Hepatic stellate cell (primary cell): ENCODE measurements around the gene RNF149.
"Not testable (repeated sequence)": the region's sequence is repeated elsewhere in the genome, so short reads cannot be mapped to it uniquely, and the experiment has no call there.

Source experiments
- DNase-seq: peaks from one replicate; pipeline ENCODE4 v3.0.0; 2011; ENCODE audit warnings: low spot score

Gene RNF149, protein sequence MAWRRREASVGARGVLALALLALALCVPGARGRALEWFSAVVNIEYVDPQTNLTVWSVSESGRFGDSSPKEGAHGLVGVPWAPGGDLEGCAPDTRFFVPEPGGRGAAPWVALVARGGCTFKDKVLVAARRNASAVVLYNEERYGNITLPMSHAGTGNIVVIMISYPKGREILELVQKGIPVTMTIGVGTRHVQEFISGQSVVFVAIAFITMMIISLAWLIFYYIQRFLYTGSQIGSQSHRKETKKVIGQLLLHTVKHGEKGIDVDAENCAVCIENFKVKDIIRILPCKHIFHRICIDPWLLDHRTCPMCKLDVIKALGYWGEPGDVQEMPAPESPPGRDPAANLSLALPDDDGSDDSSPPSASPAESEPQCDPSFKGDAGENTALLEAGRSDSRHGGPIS

DNA sequence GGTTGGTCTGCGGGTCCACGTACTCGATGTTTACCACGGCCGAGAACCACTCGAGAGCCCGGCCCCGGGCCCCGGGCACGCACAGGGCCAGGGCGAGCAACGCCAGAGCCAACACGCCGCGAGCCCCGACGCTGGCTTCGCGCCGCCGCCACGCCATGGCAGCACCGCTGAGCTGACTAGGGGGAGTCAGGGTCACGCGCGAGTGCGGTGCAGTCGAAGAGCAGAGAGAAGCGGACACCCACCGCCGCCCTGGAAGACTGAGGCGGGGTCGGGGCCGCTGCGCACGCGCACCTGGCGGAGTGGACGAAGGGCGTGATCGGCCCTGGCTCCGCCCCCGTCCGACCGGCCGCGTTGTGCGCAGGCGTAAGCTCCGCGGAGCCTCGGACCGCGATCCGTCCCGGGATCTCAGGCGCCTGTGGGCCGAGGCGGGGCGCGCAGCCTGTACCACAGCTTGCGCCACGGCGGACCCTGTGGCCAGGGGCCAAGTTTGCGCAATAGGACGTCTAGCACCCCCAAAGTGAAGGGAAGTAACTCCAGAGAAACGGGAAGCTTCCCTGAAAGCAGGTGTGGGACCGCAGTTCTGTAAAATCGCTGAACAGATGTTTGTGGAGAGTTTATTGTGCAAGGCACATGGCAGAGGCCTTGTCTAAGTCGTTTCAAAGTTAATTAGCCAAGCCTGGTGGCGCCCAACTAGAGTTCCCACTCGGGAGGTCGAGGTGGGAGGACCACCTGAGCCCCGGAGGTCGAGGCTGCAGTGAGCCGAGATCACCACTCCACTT lies at the start of gene RNF149:
Gene RNF149, minus strand, starts transcription at position 270 of the 779 bp plus-strand sequence. Its CDS starts 113 bp downstream, at position 157.
- DNase-seq = peak; percentile 99

DNA sequence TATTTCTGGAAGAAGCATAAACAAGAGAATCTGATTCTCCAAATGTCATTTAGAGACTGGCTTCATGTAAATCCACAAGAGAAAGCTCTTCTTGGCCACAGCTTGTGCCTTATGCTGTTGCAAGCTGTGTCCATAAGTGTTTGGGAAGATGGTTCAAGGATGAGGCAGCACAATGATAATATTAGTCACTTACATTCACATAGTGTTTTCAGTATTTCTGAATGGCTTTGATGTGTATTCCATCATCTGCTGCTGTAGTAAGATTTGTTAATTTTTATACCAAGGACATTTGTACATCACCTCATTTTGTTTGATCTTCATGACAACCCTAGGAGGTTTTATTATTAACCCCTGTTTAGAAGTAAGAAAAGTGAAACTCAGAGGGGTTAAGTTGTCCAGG lies 48.9 kb upstream of the RNF149 start:
- DNase-seq = peak; percentile 22

DNA sequence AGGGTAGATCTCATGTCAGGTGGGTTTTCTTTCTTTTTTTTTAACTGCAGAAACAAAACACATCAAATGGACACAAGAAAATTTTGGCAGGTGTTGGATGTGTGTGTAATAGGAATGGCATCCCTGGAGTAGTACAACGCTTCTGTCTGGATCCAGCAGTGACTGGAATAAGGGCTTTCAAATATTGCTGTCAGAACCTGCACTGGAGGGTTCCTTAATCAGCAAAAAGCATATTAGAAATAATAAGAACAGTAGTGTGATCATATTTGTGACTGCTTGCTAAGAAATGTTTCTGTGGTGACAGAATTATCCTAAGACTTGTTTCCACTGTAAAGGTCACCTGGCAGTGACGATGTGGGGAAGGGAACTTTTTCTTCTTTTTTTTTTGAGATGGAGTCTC lies 48.0 kb upstream of the RNF149 start:
- DNase-seq = no peak

DNA sequence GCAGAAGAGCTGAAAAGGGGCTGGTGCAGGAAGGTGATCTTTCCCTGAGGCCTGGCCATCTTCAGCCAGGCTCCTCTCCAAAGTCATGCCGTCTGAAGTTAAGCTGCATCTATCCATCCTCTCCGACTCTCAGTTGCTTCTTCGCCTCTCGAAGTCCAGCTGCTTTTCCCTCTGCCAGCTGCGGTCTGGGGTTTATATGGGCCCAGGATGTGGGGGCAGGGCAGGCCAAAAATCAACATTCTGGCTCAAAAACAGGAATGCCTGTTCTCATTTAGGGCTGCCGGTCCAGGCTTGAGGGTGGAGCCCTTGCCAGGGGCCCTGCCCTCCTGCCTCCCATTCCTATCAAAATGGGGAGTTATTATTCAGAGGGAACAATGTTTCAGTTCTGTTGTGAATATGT lies 47.6 kb upstream of the RNF149 start:
- no peak for DNase-seq

GRCh38 chr2:101355401-101356054 lies 47.0 kb upstream of the RNF149 start:
- no peak for DNase-seq

DNA sequence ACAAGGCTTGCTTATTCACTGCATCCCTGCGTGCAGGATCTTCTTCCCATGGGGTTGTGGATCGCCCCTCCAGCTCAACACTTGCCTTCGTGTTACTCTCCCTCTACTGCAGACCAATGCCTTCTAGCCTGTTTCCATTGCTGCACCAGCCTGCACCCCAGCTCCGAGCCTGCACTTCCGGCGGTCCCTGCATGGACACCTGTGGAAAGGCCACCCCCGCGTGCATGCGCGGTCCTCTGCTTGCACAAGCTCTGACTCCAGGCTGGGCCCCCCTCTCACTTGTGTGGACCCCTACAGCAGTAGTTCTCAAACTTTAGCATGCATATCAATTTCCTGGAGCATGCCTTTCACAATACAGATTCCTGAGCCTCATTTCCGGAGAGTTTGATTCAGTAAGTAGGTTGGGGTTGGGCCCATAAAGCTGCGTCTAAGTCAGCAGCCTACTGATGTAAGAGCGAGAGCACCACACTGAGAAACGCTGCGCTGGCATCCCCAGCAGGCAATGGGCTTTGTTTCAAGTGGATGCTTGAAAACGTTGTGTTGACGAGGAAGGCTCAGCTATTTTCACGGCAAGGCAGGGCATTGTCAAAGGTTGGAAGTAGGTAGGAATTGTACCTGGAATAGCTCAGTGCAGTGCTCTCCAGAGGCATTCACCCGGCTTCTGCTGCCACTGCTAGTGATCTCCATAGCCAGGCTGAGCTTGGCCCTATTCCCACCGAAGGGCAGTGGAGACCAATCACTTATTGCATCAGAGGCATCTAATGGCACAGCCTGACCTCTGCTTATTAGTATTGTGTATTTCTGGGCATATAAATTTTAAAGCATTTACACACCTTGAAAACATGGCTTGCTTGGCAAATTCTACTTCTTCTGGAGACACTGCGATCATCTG lies 46.2 kb upstream of the RNF149 start:
- DNase-seq = no peak

DNA sequence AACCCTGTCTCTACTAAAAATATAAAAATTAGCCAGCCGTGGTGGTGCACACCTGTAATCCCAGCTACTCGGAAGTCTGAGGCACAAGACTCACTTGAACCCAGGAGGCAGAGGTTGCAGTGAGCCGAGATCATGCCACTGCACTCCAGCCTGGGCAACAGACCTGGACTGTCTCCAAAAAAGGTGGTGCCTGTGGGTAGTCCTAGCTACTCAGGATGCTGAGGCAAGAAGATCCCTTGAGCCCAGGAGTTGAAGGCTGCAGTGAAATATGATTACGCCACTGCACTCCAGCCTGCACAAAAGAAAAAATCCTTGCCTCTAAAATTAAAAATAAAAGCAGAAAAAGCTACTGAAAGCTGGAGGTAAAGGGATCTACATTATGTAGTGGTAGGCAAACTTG lies 44.1 kb upstream of the RNF149 start:
- not testable (repeated sequence) for DNase-seq

DNA sequence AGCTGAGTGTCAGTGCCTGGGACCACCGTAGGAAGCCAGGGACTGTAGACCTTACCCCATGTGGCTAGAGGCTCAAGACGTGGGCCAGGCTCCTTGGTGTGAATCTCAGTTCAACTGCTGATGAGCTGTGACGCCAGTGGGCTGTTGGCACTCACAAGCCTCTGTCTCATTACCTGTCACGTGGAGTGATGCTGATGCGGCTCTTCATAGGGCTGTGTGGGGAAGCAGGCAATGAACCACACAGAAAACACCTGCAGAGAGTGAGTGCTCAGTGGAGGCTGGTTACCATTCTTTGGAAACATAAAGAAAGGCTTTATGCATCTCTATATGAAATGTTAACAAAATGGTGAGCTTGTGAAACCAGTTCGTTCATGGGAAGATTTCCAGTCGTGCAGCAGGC lies 42.7 kb upstream of the RNF149 start:
- no peak for DNase-seq

- DNase-seq = peak; percentile 75
Measured at GRCh38 chr2:101349893-101350662, 41.6 kb upstream of the RNF149 start.

DNA sequence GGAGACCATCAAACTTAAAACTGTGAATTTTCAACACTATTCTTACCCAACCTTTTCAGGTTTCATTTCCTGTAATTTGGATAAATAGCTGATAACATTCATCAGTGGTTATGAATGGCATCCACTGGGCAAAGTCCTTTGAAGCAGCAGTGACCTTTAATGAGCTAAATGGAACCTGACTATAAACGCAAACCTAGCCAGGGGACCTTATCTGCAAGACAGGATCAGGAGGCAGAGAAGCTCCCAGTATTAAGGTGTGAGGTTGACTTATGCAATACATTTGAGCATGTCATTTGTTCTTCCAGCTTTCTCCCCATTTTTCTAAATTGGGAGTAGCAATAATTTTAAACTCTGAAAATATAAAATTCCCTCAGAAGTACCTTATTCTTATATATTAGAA lies 40.4 kb upstream of the RNF149 start:
- DNase-seq = no peak

- DNase-seq = no peak
Measured at GRCh38 chr2:101346909-101347308, 38.4 kb upstream of the RNF149 start.

GRCh38 chr2:101344137-101344536 lies 35.6 kb upstream of the RNF149 start:
- no peak for DNase-seq

GRCh38 chr2:101342625-101343008 lies 34.1 kb upstream of the RNF149 start:
- DNase-seq = no peak

- peak; percentile 82 for DNase-seq
Measured at GRCh38 chr2:101341901-101342624, 33.6 kb upstream of the RNF149 start.

- DNase-seq = no peak
Measured at GRCh38 chr2:101341421-101341820, 32.9 kb upstream of the RNF149 start.

DNA sequence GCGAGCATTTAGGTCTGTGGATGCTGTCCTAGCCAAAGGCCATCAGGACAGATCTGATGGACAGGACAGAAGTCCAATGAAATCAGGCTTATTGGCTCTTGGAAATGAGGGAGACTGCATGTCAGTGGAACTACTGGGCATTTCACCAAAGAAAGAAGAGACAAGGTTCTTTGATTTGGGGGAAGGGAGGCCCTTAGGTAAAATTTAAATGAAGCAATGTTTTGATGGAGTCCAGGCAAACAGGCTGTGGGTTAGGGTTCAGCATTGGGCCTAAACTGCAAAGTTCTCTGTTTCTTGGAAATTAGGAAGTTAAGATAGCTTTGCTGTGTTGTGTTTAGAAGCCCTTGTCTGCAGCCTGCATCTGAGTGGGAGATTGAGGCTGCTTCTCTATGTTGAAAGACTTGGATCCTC lies 31.6 kb upstream of the RNF149 start:
- no peak for DNase-seq

DNA sequence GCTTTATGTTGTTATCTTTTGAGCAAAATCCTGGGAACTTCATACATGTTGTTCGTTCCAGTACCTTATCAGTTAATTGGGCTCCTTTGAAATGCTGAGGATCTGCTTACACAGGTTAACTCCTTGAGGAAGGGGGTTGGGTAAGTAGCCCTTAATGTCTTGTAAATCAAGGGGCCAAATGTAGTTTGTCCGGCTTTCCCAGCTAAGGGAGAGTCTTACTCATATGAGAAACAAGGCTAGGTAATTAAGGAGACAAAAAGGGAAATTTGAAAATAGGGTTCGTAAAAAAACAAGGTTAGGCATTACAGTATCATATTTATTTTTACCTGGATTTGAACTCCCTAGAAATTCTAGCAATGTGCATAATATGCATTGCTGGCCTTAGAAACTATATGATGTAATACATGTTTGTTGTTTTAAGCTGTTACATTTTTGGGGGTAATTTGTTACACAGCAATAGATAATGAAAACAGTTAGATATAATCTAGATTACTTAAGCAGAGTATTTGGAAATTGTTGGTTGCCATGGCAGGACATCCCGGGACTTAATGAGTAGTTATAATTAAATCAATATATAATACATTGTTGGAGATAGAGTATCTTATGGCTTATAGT lies 30.9 kb upstream of the RNF149 start:
- DNase-seq = no peak

- DNase-seq = peak; percentile 52
Measured at GRCh38 chr2:101337877-101338276, 29.4 kb upstream of the RNF149 start.

DNA sequence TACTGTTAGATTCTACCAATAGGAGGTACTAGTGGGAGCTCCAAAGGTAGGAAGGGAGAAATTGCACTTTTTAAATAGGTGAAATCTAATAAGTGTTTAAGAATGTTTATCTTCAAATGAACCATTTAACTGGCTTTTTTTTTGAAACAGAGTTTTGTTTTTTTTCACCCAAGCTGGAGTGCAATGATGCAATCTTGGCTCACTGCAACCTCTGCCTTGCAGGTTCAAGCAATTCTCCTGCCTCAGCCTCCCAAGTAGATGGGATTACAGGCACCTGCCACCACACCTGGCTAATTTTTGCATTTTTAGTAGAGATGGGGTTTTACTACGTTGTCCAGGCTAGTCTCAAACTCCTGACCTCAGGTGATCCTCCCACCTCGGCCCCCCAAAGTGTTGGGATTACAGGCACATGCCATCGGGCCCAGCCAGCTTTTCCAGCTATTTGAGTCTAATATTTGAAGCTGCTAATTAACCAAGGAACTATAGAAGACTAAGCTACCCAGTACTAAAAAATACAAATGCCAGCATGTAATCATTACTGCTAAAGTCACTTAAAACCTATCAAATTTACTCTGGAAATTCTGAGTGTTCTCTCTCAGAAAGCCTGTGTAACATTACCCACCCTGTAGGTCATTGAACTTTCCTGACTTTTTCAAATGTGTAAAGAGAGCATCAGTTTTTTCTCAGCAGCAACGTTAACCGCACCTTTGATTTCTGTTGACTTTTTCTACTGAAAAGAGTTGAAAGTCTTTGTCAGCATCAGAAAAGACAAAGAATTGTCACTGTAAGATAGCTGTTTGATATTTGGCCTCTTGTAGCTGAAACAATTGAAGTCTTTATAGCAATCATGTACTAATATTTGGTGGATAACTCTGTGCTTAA lies 24.6 kb upstream of the RNF149 start:
- DNase-seq = no peak
